Prostate gland (tissue), 2 donors: Measurements from ENCODE around the gene TPST1. TPM values are rescaled to one million over a fixed set of nuclear protein-coding genes. Genes with fewer than 3 reads are reported as not detected.
A peak's percentile ranks its signal among the peaks of the same experiment; 100 is the strongest.
"Not testable (repeated sequence)": the region's sequence is repeated elsewhere in the genome, so short reads cannot be mapped to it uniquely, and the experiment has no call there.

Source experiments
- DNase-seq: peaks from one replicate; pipeline ENCODE4 v3.0.0-alpha.2; 2019; ENCODE audit warnings: low spot score
- H3K27ac ChIP-seq, 2 donors: fragments of 200-600 bp; sonication (generic); 2 replicates each; pipeline ENCODE4 v1.5.1; 2017 to 2019
- H3K27me3 ChIP-seq: fragments of 200-600 bp; sonication (generic); replicated peaks from 2 replicates; pipeline ENCODE4 v1.5.1; 2019; ENCODE audit not compliant: insufficient read depth
- H3K36me3 ChIP-seq, 2 donors: fragments of 200-600 bp; sonication (generic); 1 replicate in 1 of 2; 2 replicates in 1 of 2; pipeline versions ENCODE4 v1.5.1 to v1.8.1; 2017 to 2019
- H3K4me1 ChIP-seq: fragments of 200-600 bp; sonication (generic); replicated peaks from 2 replicates; pipeline ENCODE4 v1.5.1; 2019
- H3K4me3 ChIP-seq, 2 donors: fragments of 200-600 bp; sonication (generic); 2 replicates each; pipeline ENCODE4 v1.5.1; 2017 to 2019
- H3K9me3 ChIP-seq: fragments of 200-600 bp; sonication (generic); 2 replicates; pipeline ENCODE4 v1.5.1; 2017
- POLR2A ChIP-seq: fragments of 450-650 bp; IDR thresholded peaks from one replicate; pipeline ENCODE4 v1.6.1; 2016; ENCODE audit warnings: antibody characterized with exemption, mild to moderate bottlenecking
- POLR2AphosphoS5 ChIP-seq: sonication (generic); formaldehyde crosslinking; IDR thresholded peaks from one replicate; pipeline ENCODE4 v1.6.1; 2017; ENCODE audit warnings: antibody characterized with exemption
- WGBS: methylation state at CpG from one replicate; pipeline ENCODE4 v1.1.5; 2018; 5-methylcytosine and 5-hydroxymethylcytosine counted together
- intact Hi-C: fragments of 100-400 bp; cut with DNase I; formaldehyde crosslinking; loops from one replicate; pipeline ENCODE4 v1.14.2; 2022
- total RNA-seq, 2 donors: library from RNA; depleted of rRNA; stranded (reverse); fragments of >200 nt; gene quantifications; one replicate each; pipeline ENCODE4 v1.1.0, GENCODE V29; 2016
- TF ChIP-seq, protein P1 (sequence below), 4 experiments: fragments of 200-600 bp in 2 of 4; fragments of 450-650 bp in 2 of 4; sonication (generic) in 2 of 4; IDR thresholded peaks; 1 replicate in 3 of 4; 2 replicates in 1 of 4; pipeline ENCODE4 v1.5.1; 2016 to 2019; ENCODE audit warnings: antibody characterized with exemption in 4 of 4, mild to moderate bottlenecking in 2 of 4, moderate library complexity in 2 of 4

Gene TPST1
- total RNA-seq: 10 to 100 TPM in 1 of 2 donors, 1 to 10 TPM in 1; 9.9 to 21.4 TPM

DNA sequence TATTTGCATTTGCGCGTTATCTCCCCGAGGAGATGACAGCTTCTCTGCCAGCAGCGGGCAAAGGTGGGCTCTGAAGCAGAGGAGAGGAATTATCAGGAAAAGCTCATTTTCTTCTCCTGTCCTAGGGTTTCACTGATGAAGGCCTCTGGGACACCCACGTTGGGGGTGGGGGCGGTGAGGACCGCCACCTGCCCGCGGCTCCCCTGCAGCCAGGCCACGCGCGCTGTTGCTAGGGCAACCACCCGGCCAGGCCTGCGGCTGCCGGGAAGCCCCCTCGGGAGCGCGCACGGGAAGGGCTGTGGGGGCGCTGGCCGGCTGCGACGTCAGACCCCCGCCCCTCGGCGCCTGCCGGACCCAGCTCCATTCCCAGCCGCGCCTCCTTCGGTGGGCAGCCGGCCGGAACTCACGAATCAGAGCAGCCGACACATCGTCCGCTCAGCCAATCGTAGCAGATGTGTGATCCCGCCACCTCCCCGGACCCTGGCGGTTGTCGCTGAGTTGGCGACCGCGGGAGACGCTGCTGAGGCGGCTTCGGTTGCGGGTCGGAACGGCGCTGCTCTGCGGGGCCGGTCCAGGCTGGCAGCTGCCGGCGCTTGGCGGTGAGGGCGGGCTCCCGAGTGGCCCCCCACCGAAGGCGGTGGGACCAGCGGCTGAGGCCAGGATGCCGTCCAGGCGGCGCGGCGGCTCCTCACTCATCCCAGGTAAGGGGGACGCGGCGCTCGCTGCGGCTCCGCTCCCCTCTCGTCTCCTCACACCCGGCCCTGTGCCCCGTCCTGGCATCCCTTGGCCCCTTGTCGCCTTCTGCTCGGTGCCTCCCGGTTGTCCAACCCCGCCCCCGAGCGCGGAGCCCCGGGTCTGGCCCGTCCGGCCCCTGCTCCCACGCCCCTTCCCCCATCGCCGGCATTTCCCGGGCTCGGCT is at the start of gene TPST1:
Gene TPST1, plus strand, starts transcription at position 513 of the 919 bp plus-strand sequence. CDS start 35,092 bp downstream, outside the sequence.
- Histone ChIP-seq H3K4me1 (no peaks in the 10 kb centered on the region), H3K36me3 (no peaks in the 10 kb centered on the region), H3K27me3 (no peaks in the 10 kb centered on the region), H3K27ac (peak within 1 kb of the TSS; percentile 64 to 79), H3K9me3 (no peaks in the 10 kb centered on the region), H3K4me3 (peak within 1 kb of the TSS; percentile 67 to 98)
- TF ChIP-seq, protein P1, sequence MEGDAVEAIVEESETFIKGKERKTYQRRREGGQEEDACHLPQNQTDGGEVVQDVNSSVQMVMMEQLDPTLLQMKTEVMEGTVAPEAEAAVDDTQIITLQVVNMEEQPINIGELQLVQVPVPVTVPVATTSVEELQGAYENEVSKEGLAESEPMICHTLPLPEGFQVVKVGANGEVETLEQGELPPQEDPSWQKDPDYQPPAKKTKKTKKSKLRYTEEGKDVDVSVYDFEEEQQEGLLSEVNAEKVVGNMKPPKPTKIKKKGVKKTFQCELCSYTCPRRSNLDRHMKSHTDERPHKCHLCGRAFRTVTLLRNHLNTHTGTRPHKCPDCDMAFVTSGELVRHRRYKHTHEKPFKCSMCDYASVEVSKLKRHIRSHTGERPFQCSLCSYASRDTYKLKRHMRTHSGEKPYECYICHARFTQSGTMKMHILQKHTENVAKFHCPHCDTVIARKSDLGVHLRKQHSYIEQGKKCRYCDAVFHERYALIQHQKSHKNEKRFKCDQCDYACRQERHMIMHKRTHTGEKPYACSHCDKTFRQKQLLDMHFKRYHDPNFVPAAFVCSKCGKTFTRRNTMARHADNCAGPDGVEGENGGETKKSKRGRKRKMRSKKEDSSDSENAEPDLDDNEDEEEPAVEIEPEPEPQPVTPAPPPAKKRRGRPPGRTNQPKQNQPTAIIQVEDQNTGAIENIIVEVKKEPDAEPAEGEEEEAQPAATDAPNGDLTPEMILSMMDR (IDR thresholded peaks at IDR 0.05): peak; percentile 29 to 90 (median 59)
- TF ChIP-seq POLR2AphosphoS5: peak; percentile 88
- peak; percentile 92 for TF ChIP-seq POLR2A
- DNase-seq: peak; percentile 84
- under 1% methylated on average over 65 of the region's 90 CpGs for WGBS
- intact Hi-C loops: loop anchor here (2.0 to 10.0 kb wide), 3 partner anchors 56 to 287 kb away; no protein-coding TSS in a partner anchor

DNA sequence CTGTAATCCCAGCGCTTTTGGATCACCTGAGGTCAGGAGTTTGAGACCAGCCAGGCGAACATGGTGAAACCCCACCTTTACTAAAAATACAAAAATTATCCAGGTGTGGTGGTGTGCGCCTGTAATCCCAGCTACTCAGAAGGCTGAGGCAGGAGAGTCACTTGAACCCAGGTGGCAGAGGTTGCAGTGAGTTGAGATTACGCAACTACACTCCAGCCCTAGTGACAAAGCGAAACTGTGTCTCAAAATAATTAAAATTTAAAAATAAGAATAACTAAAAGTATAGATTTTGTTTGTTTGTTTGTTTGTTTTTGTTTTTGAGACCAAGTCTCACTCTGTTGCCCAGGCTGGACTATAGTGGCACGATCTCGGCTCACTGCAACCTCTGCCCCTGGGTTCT is 49.1 kb upstream of the TPST1 start:
- WGBS: 99% methylated on average over 7 of the region's 7 CpGs
- H3K27ac ChIP-seq, H3K4me3 ChIP-seq, intact Hi-C loops, H3K27me3 ChIP-seq, H3K36me3 ChIP-seq, DNase-seq, H3K4me1 ChIP-seq, H3K9me3 ChIP-seq: not testable (repeated sequence)

DNA sequence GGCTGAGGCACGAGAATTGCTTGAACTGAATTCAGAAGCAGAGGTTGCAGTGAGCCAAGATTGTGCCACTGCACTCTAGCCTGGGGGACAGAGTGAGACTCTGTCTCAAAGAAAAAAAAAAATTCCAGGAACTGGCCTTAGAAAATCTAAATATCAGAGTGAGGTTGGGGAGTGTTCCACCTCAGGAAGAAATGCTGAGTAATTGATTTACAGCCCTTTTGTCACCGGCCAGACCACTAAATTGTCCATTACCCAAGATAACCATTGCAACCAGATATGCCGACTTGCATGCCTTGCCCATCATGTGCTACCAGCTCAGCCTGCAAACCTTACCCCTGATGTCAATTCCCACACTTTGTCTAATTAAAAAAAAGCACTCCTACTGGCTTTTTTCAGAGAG is 48.1 kb upstream of the TPST1 start:
- peaks cover 0 to 6% of the 10 kb centered on the region in 2 donors for H3K36me3 ChIP-seq
- no peaks in the 10 kb centered on the region for H3K4me1 ChIP-seq
- intact Hi-C loops: no loop called here
- H3K27me3 ChIP-seq: no peaks in the 10 kb centered on the region
- no peaks in the 10 kb centered on the region for H3K9me3 ChIP-seq
- H3K4me3 ChIP-seq: no peak overlapping the region
- H3K27ac ChIP-seq: no peak overlapping the region
- TF ChIP-seq, protein P1 (IDR thresholded peaks at IDR 0.05): no peak
- TF ChIP-seq POLR2A (no peak), POLR2AphosphoS5 (no peak)
- no peak for DNase-seq
- 55% methylated on average over 3 of the region's 3 CpGs for WGBS

DNA sequence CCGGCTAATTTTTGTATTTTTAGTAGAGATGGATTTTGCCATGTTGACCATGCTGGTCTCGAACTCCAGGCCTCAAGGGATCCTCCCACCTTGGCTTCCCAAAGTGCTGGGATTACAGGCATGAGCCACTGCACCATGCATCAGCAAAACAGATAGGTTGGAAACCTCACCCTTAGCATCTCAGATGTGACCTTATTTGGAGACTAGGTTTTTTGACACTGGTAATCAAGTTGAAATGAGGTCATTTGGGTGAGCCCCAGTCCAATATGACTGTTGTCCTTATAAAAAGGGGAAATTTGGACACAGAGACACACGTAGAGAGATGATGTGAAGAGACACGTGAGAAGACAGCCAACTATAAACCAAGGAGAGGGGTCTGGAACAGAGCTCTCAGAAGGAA is 42.5 kb upstream of the TPST1 start:
- TF ChIP-seq POLR2AphosphoS5 (no peak), POLR2A (no peak)
- TF ChIP-seq, protein P1 (IDR thresholded peaks at IDR 0.05): no peak
- intact Hi-C loops: no loop called here

DNA sequence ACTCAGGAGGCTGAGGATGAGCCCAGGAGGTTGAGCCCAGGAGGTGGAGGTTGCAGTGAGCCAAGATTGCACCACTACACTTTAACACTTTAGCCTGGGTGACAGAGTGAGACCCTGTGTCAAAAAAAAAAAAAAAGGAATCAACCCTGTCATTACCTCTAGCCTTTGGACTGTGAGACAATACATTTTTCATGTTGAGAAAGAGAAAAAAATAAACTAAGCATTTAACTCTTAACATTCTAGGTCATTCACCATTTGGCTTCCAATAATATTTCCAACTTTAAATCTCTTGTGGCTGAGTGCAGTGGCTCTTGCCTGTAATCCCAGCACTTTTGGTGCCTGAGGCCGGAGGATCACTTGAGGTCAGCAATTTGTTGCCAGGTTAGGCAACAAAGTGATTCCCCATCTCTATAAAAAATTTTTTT is 41.9 kb upstream of the TPST1 start:
- WGBS: 93% methylated on average over 1 of the region's 1 CpG
- intact Hi-C loops: no loop called here

More for the DNA sequence above, 42.5 kb upstream of the TPST1 start:
- H3K9me3 ChIP-seq: no peaks in the 10 kb centered on the region
- H3K27ac ChIP-seq: no peak overlapping the region
- H3K27me3 ChIP-seq: no peaks in the 10 kb centered on the region
- WGBS: 83% methylated on average over 4 of the region's 4 CpGs
- no peak for DNase-seq
- H3K4me1 ChIP-seq: no peaks in the 10 kb centered on the region
- no peaks in the 10 kb centered on the region for H3K36me3 ChIP-seq
- H3K4me3 ChIP-seq: no peak overlapping the region

More for the DNA sequence above, 41.9 kb upstream of the TPST1 start:
- TF ChIP-seq POLR2AphosphoS5 (no peak), POLR2A (no peak)
- TF ChIP-seq, protein P1 (IDR thresholded peaks at IDR 0.05): no peak
- no peak overlapping the region for H3K4me3 ChIP-seq
- H3K27me3 ChIP-seq: no peaks in the 10 kb centered on the region
- no peaks in the 10 kb centered on the region for H3K36me3 ChIP-seq
- H3K9me3 ChIP-seq: no peaks in the 10 kb centered on the region
- no peaks in the 10 kb centered on the region for H3K4me1 ChIP-seq
- no peak for DNase-seq
- no peak overlapping the region for H3K27ac ChIP-seq
